HPDE6-E6E7 (cell line): ENCODE data around the gene APPL2.
"Not testable (repeated sequence)": the region's sequence is repeated elsewhere in the genome, so short reads cannot be mapped to it uniquely, and the experiment has no call there.

Source experiments
- DNase-seq: peaks from one replicate; pipeline ENCODE4 v3.0.0; 2011; ENCODE audit warnings: missing footprints; ENCODE audit errors: extremely low spot score

The APPL2 gene

DNA sequence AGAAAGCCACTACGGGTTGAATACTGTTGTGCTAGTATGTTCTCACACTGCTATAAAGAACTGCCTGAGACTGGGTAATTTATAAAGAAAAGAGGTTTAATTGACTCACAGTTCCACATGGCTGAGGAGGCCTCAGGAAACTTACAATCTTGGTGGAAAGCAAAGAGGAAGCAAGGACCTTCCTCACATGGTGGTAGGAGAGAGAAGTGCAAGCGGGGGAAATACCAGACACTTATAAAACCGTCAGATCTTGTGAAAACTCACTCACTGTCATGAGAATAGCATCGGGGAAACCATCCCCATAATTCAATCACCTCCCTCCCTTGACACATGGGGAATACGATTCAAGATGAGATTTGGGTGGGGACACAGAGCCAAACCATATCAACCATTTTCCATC is 20.5 kb upstream of the APPL2 start:
- DNase-seq = not testable (repeated sequence)

DNA sequence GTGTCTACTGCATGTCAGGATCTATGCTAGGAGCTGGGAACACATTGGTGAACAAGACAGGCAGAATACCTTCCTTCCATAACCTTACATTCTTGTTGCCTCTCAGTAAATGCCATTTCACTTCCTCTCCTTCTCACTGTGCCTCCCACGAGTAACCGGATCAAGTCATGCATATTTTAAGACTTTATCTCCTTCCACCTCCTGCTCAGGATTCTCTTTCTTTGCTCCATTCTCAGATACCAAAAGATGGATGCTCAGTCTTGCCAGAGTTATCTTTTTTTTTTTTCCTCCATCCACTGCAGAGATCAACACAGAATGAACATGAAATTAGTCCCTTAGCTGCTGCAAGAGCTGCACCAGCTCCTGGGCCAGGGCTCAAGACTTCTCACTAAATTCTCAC is 20.0 kb upstream of the APPL2 start:
- DNase-seq = no peak

- DNase-seq = peak; percentile 49
Observed at GRCh38 chr12:105253866-105254513, 18.0 kb upstream of the APPL2 start.

- DNase-seq = no peak
Observed at GRCh38 chr12:105252901-105253300, 16.9 kb upstream of the APPL2 start.

GRCh38 chr12:105245776-105246427 is 9.9 kb upstream of the APPL2 start:
- not testable (repeated sequence) for DNase-seq

GRCh38 chr12:105245291-105245690 is 9.3 kb upstream of the APPL2 start:
- no peak for DNase-seq

GRCh38 chr12:105240228-105240627 is 4.3 kb upstream of the APPL2 start:
- DNase-seq = no peak

- DNase-seq = no peak
Observed at GRCh38 chr12:105239304-105239703, 3.3 kb upstream of the APPL2 start.

GRCh38 chr12:105237666-105238065 is 1.7 kb upstream of the APPL2 start:
- DNase-seq = no peak

DNA sequence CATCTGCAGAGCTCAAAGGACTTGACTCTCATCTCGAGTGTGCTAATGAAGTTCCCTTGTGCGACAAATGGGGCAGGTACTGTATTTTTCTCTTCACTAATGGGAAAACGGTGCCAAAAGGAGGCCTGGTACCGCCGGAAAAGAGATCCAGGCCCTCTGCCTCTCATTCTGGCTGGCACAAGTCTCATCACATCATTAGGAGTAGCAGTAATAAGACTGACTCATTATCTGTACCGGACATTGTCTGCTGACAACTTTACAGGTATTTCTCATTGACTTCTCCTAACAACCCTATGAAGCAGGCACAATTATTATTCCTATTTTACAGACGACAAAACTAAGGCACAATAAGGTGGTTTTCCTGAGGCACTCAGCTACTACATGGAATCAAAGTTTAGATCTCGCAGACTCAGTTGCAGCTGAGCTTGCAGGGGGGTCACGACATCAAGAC is 668 bp downstream of the APPL2 start:
- peak; percentile 23 for DNase-seq

DNA sequence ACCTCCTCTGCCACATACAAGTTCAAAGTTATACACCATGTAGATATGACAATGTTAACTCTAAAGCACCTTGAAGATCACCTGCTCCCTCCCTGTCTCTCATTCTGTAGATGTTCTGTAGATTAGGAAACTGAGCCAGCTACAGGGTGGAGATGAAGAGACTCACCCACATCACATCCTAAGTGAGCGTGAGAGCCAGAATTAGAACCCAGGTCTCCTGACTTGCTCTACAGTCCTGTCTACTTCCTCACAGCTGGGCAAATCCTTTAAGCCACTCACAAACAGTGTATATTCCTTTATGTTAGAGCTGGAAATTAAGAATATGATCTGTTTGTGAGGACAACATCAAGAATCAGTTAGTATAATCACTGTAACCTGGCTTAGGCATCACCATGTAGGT is 1.8 kb downstream of the APPL2 start:
- no peak for DNase-seq

DNA sequence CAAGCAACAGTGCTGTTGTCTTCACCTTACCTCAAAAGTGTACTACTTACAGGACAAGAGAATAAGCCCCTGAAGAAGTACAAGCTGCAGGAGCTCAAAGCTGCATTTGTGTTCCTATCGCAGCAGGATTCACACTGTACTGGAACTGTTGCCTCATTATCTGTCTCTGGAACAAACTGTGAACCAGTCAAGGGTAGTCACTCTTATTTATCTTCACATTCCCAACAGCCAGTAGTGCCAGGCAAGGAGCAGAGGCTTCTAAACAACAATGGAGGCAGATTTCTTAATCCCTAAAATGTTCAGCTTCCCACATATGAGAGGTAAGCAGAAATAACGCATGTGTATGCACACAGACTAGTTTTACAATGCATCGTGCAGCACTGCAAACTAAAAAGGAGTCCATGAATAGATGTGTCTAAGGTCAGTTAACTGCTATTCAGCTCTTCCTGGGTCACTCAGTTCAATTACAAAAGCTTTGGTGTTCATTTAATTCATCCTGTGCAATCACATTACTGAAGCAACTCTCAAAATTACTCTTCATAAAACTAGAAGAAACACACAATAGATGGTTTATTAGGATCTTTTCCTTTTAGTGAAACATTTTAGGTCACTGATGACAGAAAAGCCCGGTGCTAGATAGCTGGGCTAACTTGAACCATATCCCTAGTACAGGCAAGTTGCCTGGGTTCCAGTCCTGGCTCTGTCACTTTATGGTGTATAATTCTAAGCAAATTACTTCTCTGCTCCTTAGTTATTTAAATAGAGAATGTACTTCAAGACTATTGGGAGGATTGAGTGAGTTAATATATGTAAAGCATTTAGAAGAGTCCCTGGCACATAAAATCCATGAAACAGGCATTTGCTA is 2.7 kb downstream of the APPL2 start:
- DNase-seq = no peak

DNA sequence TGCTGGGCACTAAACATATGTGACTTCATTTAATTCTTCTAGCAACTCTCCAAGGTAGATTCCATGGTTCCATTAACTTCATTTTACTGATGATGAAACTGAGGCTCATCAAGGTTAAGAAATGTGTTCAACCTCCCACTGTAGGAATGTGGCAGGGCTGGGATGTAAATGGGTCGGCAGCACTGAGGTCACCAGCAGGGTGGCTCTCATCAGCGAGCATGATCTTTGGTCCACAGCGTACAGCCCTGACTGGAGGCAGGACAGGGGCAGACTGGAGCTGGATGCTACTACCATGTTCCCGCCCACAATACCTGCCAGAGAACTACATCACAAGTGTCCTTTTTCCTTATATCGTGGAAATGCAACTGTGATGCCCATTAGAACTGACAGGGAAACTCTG is 4.6 kb downstream of the APPL2 start:
- no peak for DNase-seq

- no peak for DNase-seq
Observed at GRCh38 chr12:105229371-105229770, 6.6 kb downstream of the APPL2 start.

DNA sequence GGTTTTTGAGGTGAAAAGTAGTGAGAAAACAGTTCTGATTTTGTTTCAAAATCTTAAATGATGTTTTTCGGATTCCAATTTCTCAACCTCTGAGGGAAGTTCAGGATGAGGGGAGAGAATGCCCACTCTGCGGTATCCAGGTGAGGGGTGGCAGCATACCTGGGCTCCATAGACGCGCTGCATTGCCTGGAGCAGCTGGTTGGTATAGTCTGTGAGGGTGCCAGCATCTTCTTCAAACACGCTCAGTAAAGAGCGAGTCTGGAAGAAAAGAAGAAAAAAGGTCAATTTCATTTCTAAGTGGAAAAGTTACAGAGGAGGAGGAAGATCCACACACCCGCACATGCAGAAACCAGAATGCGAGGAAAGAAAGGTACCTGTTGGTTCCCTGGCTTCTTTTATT is 7.0 kb downstream of the APPL2 start:
- no peak for DNase-seq

DNA sequence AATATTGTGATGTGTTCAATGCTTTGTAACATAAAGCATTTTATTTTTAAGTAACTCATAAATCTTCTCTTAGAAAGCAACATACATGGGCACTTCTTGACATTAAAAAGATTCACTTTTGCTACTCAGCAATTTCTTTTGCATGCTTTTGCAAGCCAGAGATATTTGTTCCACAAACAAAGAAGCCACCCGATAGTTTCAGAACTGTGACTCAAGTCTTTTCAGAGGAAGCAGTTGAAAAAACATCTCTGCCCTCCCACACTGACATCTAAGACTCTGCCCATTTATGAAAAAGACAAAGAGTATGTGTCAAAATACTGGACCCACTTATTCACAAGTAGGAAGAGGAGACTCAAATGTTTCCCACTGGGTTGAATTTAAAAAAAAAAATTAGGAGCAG is 7.5 kb downstream of the APPL2 start:
- DNase-seq = no peak

DNA sequence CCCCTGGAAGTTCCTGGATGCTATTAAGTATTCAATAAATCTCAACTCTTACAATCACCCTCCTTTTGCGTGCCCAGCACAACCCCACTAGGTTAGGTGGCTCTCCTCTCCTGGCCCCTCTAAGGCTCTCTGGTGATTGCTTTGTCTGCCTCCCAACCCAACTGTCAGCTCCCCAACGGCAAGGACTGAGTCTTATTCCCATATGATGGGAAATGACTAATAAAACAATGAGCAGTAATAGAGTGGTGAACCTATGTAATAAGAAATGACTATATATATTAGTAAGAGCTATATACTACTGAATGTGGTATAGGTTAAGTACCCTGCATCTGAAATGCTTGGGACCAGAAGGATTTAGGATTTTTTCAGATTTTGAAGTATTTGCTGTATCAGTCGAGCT is 8.1 kb downstream of the APPL2 start:
- DNase-seq = no peak

GRCh38 chr12:105226219-105226618 is 9.8 kb downstream of the APPL2 start:
- no peak for DNase-seq

DNA sequence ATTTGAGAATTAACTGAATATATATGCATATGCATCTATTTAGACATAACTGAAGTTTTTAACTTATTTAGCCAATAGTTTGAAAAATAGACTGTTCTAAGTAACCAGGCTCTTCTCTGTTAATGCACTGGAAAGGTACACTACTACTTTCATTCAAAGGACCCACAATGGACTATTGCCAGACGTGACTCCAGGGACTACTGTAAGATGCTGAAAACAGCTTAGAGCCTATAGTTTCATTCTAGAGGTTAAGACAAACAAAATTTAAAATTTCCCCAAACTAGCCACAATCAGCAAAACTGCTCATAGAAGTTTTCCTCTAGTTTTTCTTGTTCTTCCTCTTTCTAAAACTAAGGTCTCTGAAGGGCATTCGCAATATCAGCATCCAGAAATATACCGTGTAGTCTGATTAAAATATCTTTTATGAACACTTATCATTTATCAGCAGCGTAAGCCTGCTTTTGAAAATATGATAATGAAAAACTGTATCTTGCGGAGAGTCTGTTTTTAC is 10.4 kb downstream of the APPL2 start:
- no peak for DNase-seq

- no peak for DNase-seq
Observed at GRCh38 chr12:105224399-105224798, 11.6 kb downstream of the APPL2 start.

- no peak for DNase-seq
Observed at GRCh38 chr12:105223884-105224283, 12.1 kb downstream of the APPL2 start.

- DNase-seq = no peak
Observed at GRCh38 chr12:105223352-105223845, 12.6 kb downstream of the APPL2 start.
